Mucosa of rectum (tissue), 2 donors: ENCODE results near the gene OR4C13.
"Not testable (repeated sequence)": the region's sequence is repeated elsewhere in the genome, so short reads cannot be mapped to it uniquely, and the experiment has no call there.

Experiments used
- H3K27ac ChIP-seq, 2 donors: one replicate each; pipeline ENCODE4 v1.7.0; 2013; ENCODE audit warnings: inconsistent platforms in 2 of 2, low read depth in 2 of 2, low read length in 2 of 2
- H3K27me3 ChIP-seq, 2 donors: one replicate each; pipeline ENCODE4 v1.7.0; 2013; ENCODE audit warnings: low read length in 2 of 2; ENCODE audit not compliant: control insufficient read depth in 2 of 2, insufficient read depth in 2 of 2
- H3K36me3 ChIP-seq, 2 donors: one replicate each; pipeline ENCODE4 v1.7.0; 2013; ENCODE audit warnings: low read length in 2 of 2; ENCODE audit not compliant: control insufficient read depth in 2 of 2, insufficient read depth in 2 of 2
- H3K4me1 ChIP-seq, 2 donors: one replicate each; pipeline ENCODE4 v1.7.0; 2013; ENCODE audit warnings: low read length in 2 of 2, mild to moderate bottlenecking in 1 of 2; ENCODE audit not compliant: control insufficient read depth in 2 of 2, insufficient read depth in 2 of 2
- H3K4me3 ChIP-seq, 2 donors: one replicate each; pipeline ENCODE4 v1.7.0; 2013; ENCODE audit warnings: low read length in 2 of 2
- H3K9ac ChIP-seq, 2 donors: one replicate each; pipeline ENCODE4 v1.7.0; 2013; ENCODE audit warnings: low read length in 2 of 2, low read depth in 1 of 2, mild to moderate bottlenecking in 1 of 2
- H3K9me3 ChIP-seq, 2 donors: one replicate each; pipeline ENCODE4 v1.7.0; 2013; ENCODE audit warnings: low read length in 2 of 2; ENCODE audit not compliant: control insufficient read depth in 2 of 2
- donor health status: healthy.
- donor health status: Normal muscosa, but diverticular disease.

The OR4C13 gene

GRCh38 chr11:49952091-49952490 is at the start of gene OR4C13:
OR4C13 (plus strand) TSS chr11:49952391; CDS start chr11:49952423, 32 bp downstream.
- no peaks in the 10 kb centered on the region for H3K4me1 ChIP-seq
- H3K27me3 ChIP-seq, result no peaks in the 10 kb centered on the region
- H3K36me3 ChIP-seq, result no peaks in the 10 kb centered on the region
- H3K4me3 ChIP-seq, result no peak within 1 kb of the TSS
- no peak within 1 kb of the TSS for H3K9ac ChIP-seq
- no peaks in the 10 kb centered on the region for H3K9me3 ChIP-seq
- H3K27ac ChIP-seq, result no peak within 1 kb of the TSS

DNA sequence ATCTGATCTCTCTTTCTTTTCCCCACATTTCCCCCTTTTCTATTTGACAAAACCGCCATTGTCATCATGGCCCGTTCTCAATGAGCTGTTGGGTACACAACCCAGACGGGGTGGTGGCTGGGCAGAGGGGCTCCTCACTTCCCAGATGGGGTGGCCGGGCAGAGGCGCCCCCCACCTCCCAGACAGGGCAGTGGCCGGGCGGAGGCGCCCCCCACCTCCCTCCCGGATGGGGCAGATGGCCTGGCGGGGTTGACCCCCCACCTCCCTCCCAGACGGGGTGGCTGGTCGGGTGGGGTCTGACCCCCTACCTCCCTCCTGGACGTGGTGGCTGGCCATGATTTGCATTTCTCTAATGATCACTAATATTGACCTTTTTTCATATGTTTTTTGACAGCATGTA is 40.7 kb upstream of the OR4C13 start:
- H3K27me3 ChIP-seq, H3K4me1 ChIP-seq, H3K36me3 ChIP-seq, H3K9me3 ChIP-seq, H3K27ac ChIP-seq, H3K4me3 ChIP-seq, H3K9ac ChIP-seq: not testable (repeated sequence)

DNA sequence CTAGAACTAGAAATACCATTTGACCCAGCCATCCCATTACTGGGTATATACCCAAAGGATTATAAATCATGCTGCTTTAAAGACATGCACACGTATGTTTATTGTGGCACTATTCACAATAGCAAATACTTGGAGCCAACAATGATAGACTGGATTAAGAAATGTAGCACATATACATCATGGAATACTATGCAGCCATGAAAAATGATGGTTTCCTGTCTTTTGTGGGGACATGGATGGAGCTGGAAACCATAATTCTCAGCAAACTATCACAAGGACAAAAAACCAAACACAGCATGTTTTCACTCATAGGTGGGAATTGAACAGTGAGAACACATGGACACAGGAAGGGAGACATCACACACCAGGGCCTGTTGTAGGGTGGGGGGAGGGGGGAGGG is 3.5 kb upstream of the OR4C13 start:
- H3K27me3 ChIP-seq, H3K36me3 ChIP-seq, H3K4me1 ChIP-seq, H3K4me3 ChIP-seq, H3K9ac ChIP-seq, H3K9me3 ChIP-seq, H3K27ac ChIP-seq: not testable (repeated sequence)

- not testable (repeated sequence) for H3K4me1 ChIP-seq, H3K9me3 ChIP-seq, H3K27me3 ChIP-seq, H3K36me3 ChIP-seq, H3K9ac ChIP-seq, H3K4me3 ChIP-seq, H3K27ac ChIP-seq
Measured at GRCh38 chr11:49973439-49973838, 21.2 kb downstream of the OR4C13 start.

GRCh38 chr11:49982435-49982834 is 30.2 kb downstream of the OR4C13 start, which contains the start of gene OR4C12:
OR4C12 (minus strand) TSS chr11:49982535; CDS start chr11:49982501, 34 bp downstream.
- H3K27ac ChIP-seq, H3K9me3 ChIP-seq, H3K36me3 ChIP-seq, H3K4me1 ChIP-seq, H3K27me3 ChIP-seq, H3K9ac ChIP-seq, H3K4me3 ChIP-seq: not testable (repeated sequence)

DNA sequence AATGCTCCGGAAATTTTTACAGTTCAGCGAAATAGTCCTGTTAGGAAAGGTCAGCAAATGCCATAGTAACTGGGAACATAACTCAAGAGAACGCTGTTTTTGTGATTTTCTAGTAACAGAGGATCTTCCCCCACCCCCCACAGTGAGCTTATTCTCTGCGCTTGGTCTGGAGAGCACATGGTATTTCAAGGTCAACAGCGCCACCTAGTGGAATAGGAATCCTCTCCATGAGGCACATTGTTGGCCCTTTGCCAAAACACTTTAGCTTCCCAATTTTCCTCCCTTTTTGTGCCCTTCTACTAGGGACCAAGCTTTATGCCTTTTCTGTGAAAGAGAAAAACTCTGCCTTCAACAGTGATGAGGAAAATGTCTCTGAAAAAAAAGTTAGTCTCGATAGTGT is 43.4 kb downstream of the OR4C13 start:
- Histone ChIP-seq H3K36me3 (no peaks in the 10 kb centered on the region), H3K27ac (no peak overlapping the region), H3K4me1 (no peaks in the 10 kb centered on the region), H3K27me3 (no peaks in the 10 kb centered on the region), H3K4me3 (no peak overlapping the region), H3K9me3 (no peaks in the 10 kb centered on the region), H3K9ac (no peak overlapping the region)
